GM13977 (cell line): Measurements from ENCODE around the gene PDE7B.

Source experiments
- DNase-seq: peaks from one replicate; pipeline ENCODE4 v3.0.0; 2012; ENCODE audit warnings: low spot score
- CTCF ChIP-seq: IDR thresholded peaks from 2 replicates; pipeline ENCODE4 v1.5.1; 2012; ENCODE audit warnings: mild to moderate bottlenecking, control low read depth; ENCODE audit not compliant: insufficient read depth; ENCODE audit errors: extremely low read depth, missing control alignments
- in situ Hi-C: fragments of 300-500 bp; cut with MboI; formaldehyde crosslinking; loops from one replicate; pipeline ENCODE4 v1.12.0; 2022; ENCODE audit warnings: low sequenced_read_pairs, low pct_unique_long_range_greater_than_20kb, mixed read lengths, inconsistent platforms; ENCODE audit not compliant: unreplicated experiment

PDE7B gene

GRCh38 chr6:135905604-135906300 is 54.3 kb downstream of the PDE7B start:
- TF ChIP-seq CTCF: no peak
- in situ Hi-C loops: loop anchor here (25.0 kb wide), 1 partner anchor 368 kb away; no protein-coding TSS in a partner anchor
- DNase-seq: no peak

GRCh38 chr6:135906542-135906941 is 55.0 kb downstream of the PDE7B start:
- DNase-seq: no peak
- in situ Hi-C loops: loop anchor here (25.0 kb wide), 1 partner anchor 369 kb away; no protein-coding TSS in a partner anchor
- TF ChIP-seq CTCF: no peak

- no peak for DNase-seq
- in situ Hi-C loops: loop anchor here (25.0 kb wide), 1 partner anchor 370 kb away; no protein-coding TSS in a partner anchor
- no peak for TF ChIP-seq CTCF
Measured at GRCh38 chr6:135906972-135907465, 55.5 kb downstream of the PDE7B start.

- peak; percentile 79 for TF ChIP-seq CTCF
- DNase-seq: peak; percentile 66
- in situ Hi-C loops: loop anchor here (25.0 kb wide), 1 partner anchor 373 kb away; no protein-coding TSS in a partner anchor
Measured at GRCh38 chr6:135909737-135910387, 58.4 kb downstream of the PDE7B start.

- in situ Hi-C loops: loop anchor here (25.0 kb wide), 1 partner anchor 374 kb away; no protein-coding TSS in a partner anchor
- no peak for DNase-seq
- TF ChIP-seq CTCF: no peak
Measured at GRCh38 chr6:135910790-135911618, 59.5 kb downstream of the PDE7B start.

- no peak for DNase-seq
- in situ Hi-C loops: loop anchor here (25.0 kb wide), 1 partner anchor 376 kb away; no protein-coding TSS in a partner anchor
- TF ChIP-seq CTCF: no peak
Measured at GRCh38 chr6:135913785-135914184, 62.3 kb downstream of the PDE7B start.
